ENCODE results near the gene EPHX1. TPM values are rescaled to one million over a fixed set of nuclear protein-coding genes. Genes with fewer than 3 reads are reported as not detected.

The EPHX1 gene
- total and polyA plus RNA-seq, 7 donors = 19.4 to 209 (median 95.8) TPM

GRCh38 chr1:225820522-225821120, 10.7 kb downstream of the EPHX1 start:
- Histone ChIP-seq H3K27ac (peak overlapping the region; percentile 75), H3K4me1 (peaks cover 68% of the 10 kb centered on the region), H3K9me3 (no peaks in the 10 kb centered on the region), H3K27me3 (ENCODE audit: insufficient read depth in 3 of 3, low read length in 2 of 3) (no peaks in the 10 kb centered on the region), H3K4me3 (no peak overlapping the region), H3K36me3 (ENCODE audit: insufficient read depth in 1 of 2, low read depth in 1 of 2) (no peaks in the 10 kb centered on the region)
- DNase-seq (no peak), ATAC-seq (no peak)
- intact Hi-C loops (cut with DNase I) = loop anchor here in 1 of 2 donors (5.0 kb wide), 1 partner anchor 57 kb away; no protein-coding TSS in a partner anchor
- TF ChIP-seq CTCF (IDR thresholded peaks at IDR 0.05) = no peak
- WGBS, 3 donors = 88 to 94% (median 88%) methylated on average over 5 of the region's 5 CpGs

GRCh38 chr1:225822655-225823403, 12.9 kb downstream of the EPHX1 start:
- ATAC-seq (peak in 1 of 4 donors; percentile 18), DNase-seq (peak in 1 of 2 donors; percentile 52)
- H3K27me3 ChIP-seq (ENCODE audit: insufficient read depth in 3 of 3, low read length in 2 of 3) = no peaks in the 10 kb centered on the region
- WGBS, 3 donors = 49 to 80% (median 56%) methylated on average over 12 of the region's 12 CpGs
- no peaks in the 10 kb centered on the region for H3K36me3 ChIP-seq (ENCODE audit: insufficient read depth in 1 of 2, low read depth in 1 of 2)
- intact Hi-C loops (cut with DNase I) = loop anchor here in 1 of 2 donors (5.0 kb wide), 1 partner anchor 54 kb away; no protein-coding TSS in a partner anchor
- no peak overlapping the region for H3K4me3 ChIP-seq
- no peak for TF ChIP-seq CTCF (IDR thresholded peaks at IDR 0.05)
- H3K27ac ChIP-seq = peak overlapping the region; percentile 18
- H3K9me3 ChIP-seq = no peaks in the 10 kb centered on the region
- peaks cover 55% of the 10 kb centered on the region for H3K4me1 ChIP-seq

- DNase-seq = peak in 1 of 2 donors; percentile 30
- ATAC-seq = no peak
- Histone ChIP-seq H3K9me3 (no peaks in the 10 kb centered on the region), H3K4me3 (no peak overlapping the region), H3K4me1 (peaks cover 51% of the 10 kb centered on the region), H3K36me3 (ENCODE audit: insufficient read depth in 1 of 2, low read depth in 1 of 2) (peaks cover 0 to 7% of the 10 kb centered on the region in 2 donors), H3K27me3 (ENCODE audit: insufficient read depth in 3 of 3, low read length in 2 of 3) (no peaks in the 10 kb centered on the region), H3K27ac (no peak overlapping the region)
- WGBS, 3 donors = 78 to 86% (median 80%) methylated on average over 12 of the region's 12 CpGs
- no peak for TF ChIP-seq CTCF (IDR thresholded peaks at IDR 0.05)
- intact Hi-C loops (cut with DNase I) = loop anchor here in 1 of 2 donors (5.0 kb wide), 1 partner anchor 53 kb away; no protein-coding TSS in a partner anchor
Observed at GRCh38 chr1:225823811-225824261, 13.9 kb downstream of the EPHX1 start.

- H3K9me3 ChIP-seq = no peaks in the 10 kb centered on the region
- H3K27ac ChIP-seq = no peak overlapping the region
- no peak for ATAC-seq
- intact Hi-C loops (cut with DNase I) = loop anchor here in 1 of 2 donors (5.0 kb wide), 1 partner anchor 53 kb away; no protein-coding TSS in a partner anchor
- no peaks in the 10 kb centered on the region for H3K27me3 ChIP-seq (ENCODE audit: insufficient read depth in 3 of 3, low read length in 2 of 3)
- peak in 1 of 2 donors; percentile 20 for DNase-seq
- H3K4me1 ChIP-seq = peaks cover 46% of the 10 kb centered on the region
- H3K4me3 ChIP-seq = no peak overlapping the region
- TF ChIP-seq CTCF (IDR thresholded peaks at IDR 0.05) = no peak
- WGBS, 3 donors = 76 to 86% (median 82%) methylated on average over 12 of the region's 12 CpGs
- peaks cover 0 to 14% of the 10 kb centered on the region in 2 donors for H3K36me3 ChIP-seq (ENCODE audit: insufficient read depth in 1 of 2, low read depth in 1 of 2)
Observed at GRCh38 chr1:225824533-225824941, 14.6 kb downstream of the EPHX1 start.
